ENCODE results near the gene ACE2. TPM values are rescaled to one million over a fixed set of nuclear protein-coding genes. Genes with fewer than 3 reads are reported as not detected.

Gene ACE2
- total and polyA plus RNA-seq, 2 of the 8 experiments (the other 6 are each of a cell fraction or from before 2014, with no cell fraction given) = 0.06 TPM; not detected in 1

GRCh38 chrX:15564981-15565579, 35.7 kb downstream of the ACE2 start:
- DNase-seq (ENCODE audit: low read depth in 1 of 2, low spot score in 2 of 2) (peak; percentile 3 to 46), FAIRE-seq (peak; percentile 98)
- Histone ChIP-seq H3K79me2 (ENCODE audit: control insufficient read depth in 1 of 2, insufficient read depth in 2 of 2, low read length in 2 of 2) (no peaks in the 10 kb centered on the region), H2BK120ac (replicated peaks; ENCODE audit: low read depth, low read length) (no peak overlapping the region), H3K4ac (replicated peaks; ENCODE audit: insufficient read length, low read depth, low read length) (no peak overlapping the region), H3K4me1 (replicated peaks in 1 of 4; ENCODE audit: control insufficient read depth in 3 of 4, insufficient read depth in 4 of 4, low read length in 3 of 4) (0 out of 7 replicates have a peak, but pooled peaks cover 0 to 3% (median 0%) of the 10 kb centered on the region in 4 experiments), H4K8ac (ENCODE audit: extremely low read depth, insufficient read depth, low read length) (no peak overlapping the region), H3K27me3 (replicated peaks in 1 of 4; ENCODE audit: control insufficient read depth in 3 of 4, extremely low read depth in 1 of 4, insufficient read depth in 3 of 4, low read length in 3 of 4) (no peaks in the 10 kb centered on the region), H3K23me2 (ENCODE audit: low read depth, low read length) (no peaks in the 10 kb centered on the region), H3K9me3 (ENCODE audit: insufficient read depth in 2 of 2, low read depth in 1 of 2, low read length in 1 of 2) (no peaks in the 10 kb centered on the region), H3K4me2 (ENCODE audit: insufficient read depth in 1 of 2, low read depth in 2 of 2, low read length in 2 of 2) (no peak overlapping the region), H2AFZ (ENCODE audit: low read length) (no peak overlapping the region), H3K56ac (replicated peaks; ENCODE audit: insufficient read length, low read depth, low read length) (no peak overlapping the region), H4K91ac (replicated peaks; ENCODE audit: insufficient read length, low read length) (no peak overlapping the region), H2BK20ac (ENCODE audit: low read length) (no peak overlapping the region), H3K9ac (replicated peaks in 1 of 4; ENCODE audit: extremely low read depth in 1 of 4, low read depth in 3 of 4, low read length in 3 of 4) (no peak overlapping the region), H4K5ac (ENCODE audit: insufficient read length, low read depth, low read length) (no peak overlapping the region), H3K23ac (ENCODE audit: insufficient read length) (no peak overlapping the region), H2BK5ac (ENCODE audit: low read depth, low read length) (no peak overlapping the region), H2BK15ac (ENCODE audit: low read length) (no peak overlapping the region), H2BK12ac (ENCODE audit: low read depth, low read length) (no peak overlapping the region), H3K36me3 (ENCODE audit: control insufficient read depth in 2 of 4, insufficient read depth in 4 of 4, low read length in 3 of 4) (no peaks in the 10 kb centered on the region), H3K4me3 (ENCODE audit: extremely low read depth in 1 of 4, insufficient read depth in 2 of 4, low read depth in 3 of 4, low read length in 4 of 4) (no peak overlapping the region), H3K27ac (ENCODE audit: low read depth, low read length) (no peak overlapping the region), H2AK5ac (ENCODE audit: low read depth, low read length) (no peak overlapping the region), H4K20me1 (replicated peaks in 1 of 2; ENCODE audit: control insufficient read depth in 1 of 2, insufficient read depth in 2 of 2, low read length in 2 of 2) (no peaks in the 10 kb centered on the region), H3K79me1 (ENCODE audit: low read depth, low read length) (no peaks in the 10 kb centered on the region), H3K14ac (ENCODE audit: insufficient read length) (no peak overlapping the region), H3K18ac (ENCODE audit: extremely low read depth, low read length) (no peak overlapping the region)
- 36% methylated on average over 5 of the region's 5 CpGs; no CpG with 5 or more reads in 1 of the 2 experiments for WGBS, 2 experiments (ENCODE audit: extremely low coverage in 1 of 2, insufficient coverage in 1 of 2, insufficient read length in 1 of 2, insufficient replicate concordance in 2 of 2, low coverage in 1 of 2, low lambda C conversion rate in 2 of 2, missing lambda C conversion rate in 1 of 2)
- ChIA-PET CTCF (ENCODE audit: partially characterized antibody) (interaction anchor here (0.6 to 2.4 kb wide), 13 partner anchors 12 to 290 kb away, joined by 3 to 10 read pairs (median 4); partner anchors contain the start of gene BMX), POLR2A (ENCODE audit: partially characterized antibody) (no interaction called here)
- TF ChIP-seq CHD2 (IDR thresholded peaks at IDR 0.05; ENCODE audit: low read length) (no peak), POLR2A (IDR thresholded peaks at IDR 0.05; ENCODE audit: control extremely low read depth in 1 of 2, low read depth in 2 of 2, low read length in 2 of 2) (no peak), ATF2 (IDR thresholded peaks at IDR 0.05; ENCODE audit: low read length) (no peak), CBX5 (IDR thresholded peaks at IDR 0.05; ENCODE audit: low read depth, low read length) (no peak), SIN3A (conservative IDR thresholded peaks at IDR 0.05 in 1 of 2, IDR thresholded peaks at IDR 0.05 in 1 of 2; ENCODE audit: low read depth in 1 of 2, low read length in 2 of 2) (no peak), BRCA1 (IDR thresholded peaks at IDR 0.05; ENCODE audit: low read depth, low read length) (no peak), EZH2 (IDR thresholded peaks at IDR 0.05; ENCODE audit: low read depth, low read length, severe bottlenecking) (no peak), JUN (IDR thresholded peaks at IDR 0.05; ENCODE audit: low read depth, low read length) (no peak), RAD21 (IDR thresholded peaks at IDR 0.05 in 1 of 2, conservative IDR thresholded peaks at IDR 0.05 in 1 of 2; ENCODE audit: low read depth in 2 of 2, low read length in 2 of 2) (peak; percentile 76 to 80), YY1 (IDR thresholded peaks at IDR 0.05; ENCODE audit: low read depth, low read length) (no peak), GTF2F1 (IDR thresholded peaks at IDR 0.05; ENCODE audit: borderline replicate concordance, low read depth, low read length) (no peak), BCL11A (IDR thresholded peaks at IDR 0.05; ENCODE audit: low read depth in 2 of 2, low read length in 2 of 2) (no peak)
